ENCODE measurements around the gene TAC4. TPM values are rescaled to one million over a fixed set of nuclear protein-coding genes. Genes with fewer than 3 reads are reported as not detected.
A peak's percentile ranks its signal among the peaks of the same experiment; 100 is the strongest.

TAC4 gene
- total RNA-seq, 1 donor from 2014 or later = not detected

- Mint-ChIP-seq H3K27me3 (ENCODE audit: unreplicated experiment) (peaks cover 6% of the 10 kb centered on the region), H3K27ac (ENCODE audit: unreplicated experiment) (no peak overlapping the region), H3K36me3 (ENCODE audit: low read depth, unreplicated experiment) (peaks cover 2% of the 10 kb centered on the region), H3K4me1 (ENCODE audit: unreplicated experiment) (peaks cover 6% of the 10 kb centered on the region), H3K4me3 (ENCODE audit: unreplicated experiment) (no peak overlapping the region), H3K9me3 (ENCODE audit: unreplicated experiment) (no peaks in the 10 kb centered on the region)
- no peak for DNase-seq (ENCODE audit: low spot score)
- TF ChIP-seq, protein P1, sequence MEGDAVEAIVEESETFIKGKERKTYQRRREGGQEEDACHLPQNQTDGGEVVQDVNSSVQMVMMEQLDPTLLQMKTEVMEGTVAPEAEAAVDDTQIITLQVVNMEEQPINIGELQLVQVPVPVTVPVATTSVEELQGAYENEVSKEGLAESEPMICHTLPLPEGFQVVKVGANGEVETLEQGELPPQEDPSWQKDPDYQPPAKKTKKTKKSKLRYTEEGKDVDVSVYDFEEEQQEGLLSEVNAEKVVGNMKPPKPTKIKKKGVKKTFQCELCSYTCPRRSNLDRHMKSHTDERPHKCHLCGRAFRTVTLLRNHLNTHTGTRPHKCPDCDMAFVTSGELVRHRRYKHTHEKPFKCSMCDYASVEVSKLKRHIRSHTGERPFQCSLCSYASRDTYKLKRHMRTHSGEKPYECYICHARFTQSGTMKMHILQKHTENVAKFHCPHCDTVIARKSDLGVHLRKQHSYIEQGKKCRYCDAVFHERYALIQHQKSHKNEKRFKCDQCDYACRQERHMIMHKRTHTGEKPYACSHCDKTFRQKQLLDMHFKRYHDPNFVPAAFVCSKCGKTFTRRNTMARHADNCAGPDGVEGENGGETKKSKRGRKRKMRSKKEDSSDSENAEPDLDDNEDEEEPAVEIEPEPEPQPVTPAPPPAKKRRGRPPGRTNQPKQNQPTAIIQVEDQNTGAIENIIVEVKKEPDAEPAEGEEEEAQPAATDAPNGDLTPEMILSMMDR (IDR thresholded peaks at IDR 0.05; ENCODE audit: unreplicated experiment) = peak; percentile 12
These were observed 6.3 kb downstream of the TAC4 start for GRCh38 chr17:49841548-49841947.

DNA sequence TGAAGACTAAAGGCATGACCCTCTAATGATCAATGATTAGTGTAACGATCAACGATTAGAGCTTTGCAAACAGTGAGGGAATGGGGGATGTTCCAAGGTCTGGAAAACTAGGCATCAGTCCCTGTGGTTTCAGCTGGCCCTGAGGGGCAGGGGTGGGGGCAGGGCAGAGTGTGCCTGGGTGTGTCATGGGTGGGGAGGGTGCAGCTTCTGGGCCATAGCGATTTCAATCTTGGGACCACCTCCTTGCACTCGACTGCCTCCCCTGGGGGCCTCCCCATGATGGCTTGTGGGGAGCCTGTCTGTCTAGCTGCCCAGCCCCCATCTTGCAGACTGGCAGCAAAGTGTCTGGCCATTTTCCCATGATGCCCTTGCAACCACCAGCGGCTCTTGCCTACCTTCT, 8.4 kb downstream of the TAC4 start:
- no peak for DNase-seq (ENCODE audit: low spot score)
- Mint-ChIP-seq H3K36me3 (ENCODE audit: low read depth, unreplicated experiment) (peaks cover 15% of the 10 kb centered on the region), H3K9me3 (ENCODE audit: unreplicated experiment) (no peaks in the 10 kb centered on the region), H3K4me1 (ENCODE audit: unreplicated experiment) (peaks cover 25% of the 10 kb centered on the region), H3K4me3 (ENCODE audit: unreplicated experiment) (no peak overlapping the region), H3K27ac (ENCODE audit: unreplicated experiment) (no peak overlapping the region), H3K27me3 (ENCODE audit: unreplicated experiment) (peaks cover 9% of the 10 kb centered on the region)
- TF ChIP-seq, protein P1 (IDR thresholded peaks at IDR 0.05; ENCODE audit: unreplicated experiment) = no peak

- no peaks in the 10 kb centered on the region for H3K9me3 Mint-ChIP-seq (ENCODE audit: unreplicated experiment)
- no peak for DNase-seq (ENCODE audit: low spot score)
- TF ChIP-seq, protein P1 (IDR thresholded peaks at IDR 0.05; ENCODE audit: unreplicated experiment) = no peak
- peaks cover 15% of the 10 kb centered on the region for H3K27me3 Mint-ChIP-seq (ENCODE audit: unreplicated experiment)
- H3K4me3 Mint-ChIP-seq (ENCODE audit: unreplicated experiment) = peak overlapping the region; percentile 72
- peaks cover 31% of the 10 kb centered on the region for H3K36me3 Mint-ChIP-seq (ENCODE audit: low read depth, unreplicated experiment)
- peak overlapping the region; percentile 88 for H3K27ac Mint-ChIP-seq (ENCODE audit: unreplicated experiment)
- H3K4me1 Mint-ChIP-seq (ENCODE audit: unreplicated experiment) = peaks cover 47% of the 10 kb centered on the region
These were observed 11.5 kb downstream of the TAC4 start for GRCh38 chr17:49836111-49837030.

DNA sequence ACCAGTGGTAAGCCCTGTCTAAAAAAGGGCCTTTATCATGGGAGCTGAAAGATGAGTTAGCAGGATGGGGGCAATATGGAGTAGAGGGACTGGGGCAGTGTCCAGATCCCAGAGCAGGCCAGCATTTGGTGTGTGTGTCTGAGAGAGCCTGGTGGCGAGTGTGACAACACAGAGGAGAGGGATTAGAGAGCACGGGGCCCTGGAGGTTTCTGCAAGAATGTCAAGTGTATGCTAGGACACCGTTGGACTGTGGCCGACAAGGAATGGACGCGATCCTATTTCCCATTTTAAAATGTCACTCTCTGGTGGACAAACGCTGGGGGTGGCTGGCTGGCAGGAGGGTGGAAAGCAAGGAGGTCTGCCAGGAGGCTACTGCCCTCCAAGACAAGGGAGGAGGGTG, 12.4 kb downstream of the TAC4 start:
- peak overlapping the region; percentile 88 for H3K27ac Mint-ChIP-seq (ENCODE audit: unreplicated experiment)
- H3K27me3 Mint-ChIP-seq (ENCODE audit: unreplicated experiment) = peaks cover 15% of the 10 kb centered on the region
- peak overlapping the region; percentile 72 for H3K4me3 Mint-ChIP-seq (ENCODE audit: unreplicated experiment)
- no peak for DNase-seq (ENCODE audit: low spot score)
- TF ChIP-seq, protein P1 (IDR thresholded peaks at IDR 0.05; ENCODE audit: unreplicated experiment) = no peak
- H3K9me3 Mint-ChIP-seq (ENCODE audit: unreplicated experiment) = no peaks in the 10 kb centered on the region
- peaks cover 34% of the 10 kb centered on the region for H3K36me3 Mint-ChIP-seq (ENCODE audit: low read depth, unreplicated experiment)
- peaks cover 54% of the 10 kb centered on the region for H3K4me1 Mint-ChIP-seq (ENCODE audit: unreplicated experiment)

DNA sequence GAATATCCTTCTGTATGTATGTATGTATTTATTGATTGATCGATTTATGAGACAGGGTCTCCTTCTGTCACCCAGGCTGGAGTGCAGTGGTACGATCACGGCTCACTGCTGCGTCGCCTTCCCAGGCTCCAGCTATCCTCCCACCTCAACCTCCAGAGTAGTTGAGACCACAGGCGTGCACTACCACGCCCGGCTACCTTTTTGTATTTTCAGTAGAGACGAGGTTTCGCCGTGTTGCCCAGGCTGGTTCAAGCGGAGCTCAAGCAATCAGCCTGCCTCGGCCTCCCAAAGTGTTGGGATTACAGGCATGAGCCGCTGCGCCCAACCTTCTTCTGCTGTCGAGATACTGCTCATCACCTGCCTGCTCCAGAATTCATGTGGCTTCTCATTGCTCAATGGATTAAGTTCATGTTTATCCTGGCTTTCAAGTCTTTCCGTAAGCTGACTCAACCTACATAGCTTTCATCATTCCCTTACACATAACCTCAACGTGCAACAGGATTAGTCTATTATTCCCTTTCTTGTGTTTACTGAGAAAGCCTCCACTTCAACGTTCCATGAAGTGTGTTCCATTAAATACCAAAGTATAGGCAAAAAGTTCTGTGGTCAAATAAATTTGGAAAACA, 13.6 kb downstream of the TAC4 start:
- Mint-ChIP-seq H3K4me3 (ENCODE audit: unreplicated experiment) (peak overlapping the region; percentile 37), H3K36me3 (ENCODE audit: low read depth, unreplicated experiment) (peaks cover 38% of the 10 kb centered on the region), H3K27ac (ENCODE audit: unreplicated experiment) (peak overlapping the region; percentile 97), H3K27me3 (ENCODE audit: unreplicated experiment) (peaks cover 15% of the 10 kb centered on the region), H3K4me1 (ENCODE audit: unreplicated experiment) (peaks cover 59% of the 10 kb centered on the region), H3K9me3 (ENCODE audit: unreplicated experiment) (no peaks in the 10 kb centered on the region)
- TF ChIP-seq, protein P1 (IDR thresholded peaks at IDR 0.05; ENCODE audit: unreplicated experiment) = no peak
- DNase-seq (ENCODE audit: low spot score) = no peak
